Mesothelial cell of epicardium (in vitro differentiated cells): ENCODE results near the gene C1orf185. TPM values are rescaled to one million over a fixed set of nuclear protein-coding genes. Genes with fewer than 3 reads are reported as not detected.
"Not testable (repeated sequence)": the region's sequence is repeated elsewhere in the genome, so short reads cannot be mapped to it uniquely, and the experiment has no call there.

Source experiments
- DNase-seq, 2 experiments: peaks; one replicate each; pipeline ENCODE4 v3.0.0; 2021; ENCODE audit warnings: low spot score in 2 of 2; ENCODE audit not compliant: unreplicated experiment in 2 of 2
- H3K27ac Mint-ChIP-seq: 2 replicates; pipeline ENCODE4 v1.8.0; 2021; ENCODE audit warnings: mixed read lengths
- H3K27me3 Mint-ChIP-seq: 2 replicates; pipeline ENCODE4 v1.8.0; 2021; ENCODE audit warnings: low read depth, mixed read lengths
- H3K36me3 Mint-ChIP-seq: 2 replicates; pipeline ENCODE4 v1.8.0; 2021; ENCODE audit warnings: mixed read lengths
- H3K4me1 Mint-ChIP-seq: 2 replicates; pipeline ENCODE4 v1.8.0; 2021; ENCODE audit warnings: mixed read lengths
- H3K4me3 Mint-ChIP-seq: 2 replicates; pipeline ENCODE4 v1.8.0; 2021; ENCODE audit warnings: mild to moderate bottlenecking, moderate library complexity, mixed read lengths
- H3K9me3 Mint-ChIP-seq: 2 replicates; pipeline ENCODE4 v1.8.0; 2021; ENCODE audit warnings: mixed read lengths
- total RNA-seq: library from RNA; stranded (reverse); gene quantifications from 3 replicates; pipeline ENCODE4 v1.2.1, GENCODE V29; 2021
- TF ChIP-seq, protein P1 (sequence below): fragments of 200-600 bp; sonication (generic); IDR thresholded peaks from one replicate; pipeline ENCODE4 v1.5.0; 2021; ENCODE audit warnings: antibody characterized with exemption; ENCODE audit not compliant: unreplicated experiment

The C1orf185 gene
- total RNA-seq, 1 donor from 2014 or later = not detected

DNA sequence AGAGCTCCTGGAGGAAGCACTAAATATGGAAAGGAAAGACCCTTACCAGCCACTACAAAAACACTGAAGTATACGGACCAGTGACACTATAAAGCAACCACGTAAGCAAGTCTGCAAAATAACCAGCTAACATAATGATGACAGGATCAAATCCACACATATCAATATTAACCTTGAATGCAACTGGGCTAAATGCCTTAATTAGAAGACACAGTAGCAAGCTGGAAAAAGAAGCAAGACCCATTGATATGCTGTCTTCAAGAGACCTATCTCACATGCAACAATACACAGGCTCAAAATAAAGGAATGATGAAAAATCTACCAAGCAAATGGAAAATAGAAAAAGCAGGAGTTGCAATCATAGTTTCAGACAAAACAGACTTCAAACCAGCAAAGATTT lies 31.0 kb downstream of the C1orf185 start:
- Mint-ChIP-seq H3K36me3 (no peaks in the 10 kb centered on the region), H3K4me1 (no peaks in the 10 kb centered on the region), H3K4me3 (no peak overlapping the region), H3K27ac (no peak overlapping the region), H3K27me3 (peaks cover 29% of the 10 kb centered on the region), H3K9me3 (peaks cover 40% of the 10 kb centered on the region)
- TF ChIP-seq, protein P1, sequence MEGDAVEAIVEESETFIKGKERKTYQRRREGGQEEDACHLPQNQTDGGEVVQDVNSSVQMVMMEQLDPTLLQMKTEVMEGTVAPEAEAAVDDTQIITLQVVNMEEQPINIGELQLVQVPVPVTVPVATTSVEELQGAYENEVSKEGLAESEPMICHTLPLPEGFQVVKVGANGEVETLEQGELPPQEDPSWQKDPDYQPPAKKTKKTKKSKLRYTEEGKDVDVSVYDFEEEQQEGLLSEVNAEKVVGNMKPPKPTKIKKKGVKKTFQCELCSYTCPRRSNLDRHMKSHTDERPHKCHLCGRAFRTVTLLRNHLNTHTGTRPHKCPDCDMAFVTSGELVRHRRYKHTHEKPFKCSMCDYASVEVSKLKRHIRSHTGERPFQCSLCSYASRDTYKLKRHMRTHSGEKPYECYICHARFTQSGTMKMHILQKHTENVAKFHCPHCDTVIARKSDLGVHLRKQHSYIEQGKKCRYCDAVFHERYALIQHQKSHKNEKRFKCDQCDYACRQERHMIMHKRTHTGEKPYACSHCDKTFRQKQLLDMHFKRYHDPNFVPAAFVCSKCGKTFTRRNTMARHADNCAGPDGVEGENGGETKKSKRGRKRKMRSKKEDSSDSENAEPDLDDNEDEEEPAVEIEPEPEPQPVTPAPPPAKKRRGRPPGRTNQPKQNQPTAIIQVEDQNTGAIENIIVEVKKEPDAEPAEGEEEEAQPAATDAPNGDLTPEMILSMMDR = no peak
- DNase-seq = no peak

DNA sequence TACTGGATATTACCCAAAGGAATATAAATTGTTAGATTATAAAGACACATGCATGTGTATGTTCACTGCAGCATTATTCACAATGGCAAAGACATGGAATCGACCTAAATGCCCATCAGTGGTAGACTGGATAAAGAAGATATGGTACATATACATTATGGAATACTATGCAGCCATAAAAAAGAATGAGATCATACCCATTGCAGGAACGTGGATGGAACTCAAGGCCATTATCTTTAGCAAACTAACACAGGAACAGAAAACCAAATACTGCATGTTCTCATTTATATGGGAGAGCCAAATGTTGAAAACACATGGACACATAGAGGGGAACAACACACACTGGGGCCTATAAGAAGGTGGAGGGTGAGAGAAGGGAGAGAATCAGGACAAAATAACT lies 35.7 kb downstream of the C1orf185 start:
- not testable (repeated sequence) for H3K4me1 Mint-ChIP-seq, DNase-seq, H3K36me3 Mint-ChIP-seq, H3K27ac Mint-ChIP-seq, H3K4me3 Mint-ChIP-seq
- Mint-ChIP-seq H3K9me3 (peaks cover 27% of the 10 kb centered on the region), H3K27me3 (peaks cover 41% of the 10 kb centered on the region)

DNA sequence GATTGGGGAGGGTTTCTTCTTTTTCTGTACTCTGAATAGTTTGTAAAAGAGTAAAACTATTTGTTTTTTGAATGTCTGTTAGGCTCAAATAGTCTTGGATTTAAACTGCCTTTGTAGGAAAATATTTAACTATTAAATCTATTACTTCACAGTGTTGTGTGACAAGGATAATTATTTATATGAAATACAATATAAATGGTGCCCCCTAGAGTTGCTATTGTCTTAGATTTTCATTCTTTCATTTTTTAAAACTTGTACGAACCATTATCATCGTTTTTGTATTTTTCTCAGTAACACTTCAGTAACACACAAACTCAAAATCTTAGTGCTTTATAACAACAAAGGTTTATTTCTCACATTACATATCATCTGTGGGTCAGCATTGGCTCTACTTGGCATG lies 37.4 kb downstream of the C1orf185 start:
- H3K36me3 Mint-ChIP-seq = no peaks in the 10 kb centered on the region
- H3K4me1 Mint-ChIP-seq = no peaks in the 10 kb centered on the region
- no peak overlapping the region for H3K27ac Mint-ChIP-seq
- no peak overlapping the region for H3K4me3 Mint-ChIP-seq
- H3K27me3 Mint-ChIP-seq = peaks cover 47% of the 10 kb centered on the region
- no peak for DNase-seq
- H3K9me3 Mint-ChIP-seq = peaks cover 12% of the 10 kb centered on the region
- TF ChIP-seq, protein P1 = no peak

DNA sequence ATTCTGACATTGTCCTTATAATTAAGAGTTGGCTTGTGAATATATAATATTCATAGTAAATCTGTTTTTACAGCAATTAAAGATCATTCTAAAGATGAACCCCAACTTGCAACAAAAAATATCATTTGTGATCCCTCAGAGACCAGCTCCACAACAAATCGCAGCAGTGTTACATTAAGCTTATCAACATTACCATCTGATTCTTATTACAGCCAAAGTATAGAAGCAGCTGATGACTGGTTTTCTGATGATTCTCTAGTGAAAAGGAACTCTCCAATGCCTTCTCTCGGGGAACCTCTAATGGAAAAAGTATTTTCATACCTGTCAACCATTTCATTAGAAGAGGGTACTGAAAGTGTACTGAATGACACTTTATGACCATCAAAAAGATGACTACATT lies 45.4 kb downstream of the C1orf185 start:
- H3K4me3 Mint-ChIP-seq = no peak overlapping the region
- H3K9me3 Mint-ChIP-seq = no peaks in the 10 kb centered on the region
- DNase-seq = no peak
- no peaks in the 10 kb centered on the region for H3K4me1 Mint-ChIP-seq
- H3K27ac Mint-ChIP-seq = no peak overlapping the region
- TF ChIP-seq, protein P1 = no peak
- H3K27me3 Mint-ChIP-seq = peaks cover 26% of the 10 kb centered on the region
- H3K36me3 Mint-ChIP-seq = no peaks in the 10 kb centered on the region

DNA sequence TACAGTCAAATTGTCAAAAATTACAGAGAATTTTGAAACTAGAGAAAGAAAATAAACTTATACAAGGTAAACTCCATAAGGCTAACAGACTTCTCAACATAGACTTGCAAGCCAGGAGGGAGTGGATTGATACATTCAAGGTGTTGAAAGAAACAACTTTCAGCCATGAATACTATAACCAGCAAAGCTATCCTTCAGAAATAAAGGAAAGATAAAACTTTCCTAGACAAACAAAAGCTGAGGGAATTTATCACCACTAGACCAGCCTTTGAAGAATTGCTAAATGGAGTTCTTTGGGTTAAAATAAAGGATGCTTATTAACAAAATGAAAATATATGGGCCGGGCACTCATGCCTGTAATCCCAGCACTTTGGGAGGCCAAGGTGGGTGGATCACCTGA lies 52.7 kb downstream of the C1orf185 start:
- no peak overlapping the region for H3K4me3 Mint-ChIP-seq
- DNase-seq = no peak
- H3K27ac Mint-ChIP-seq = no peak overlapping the region
- no peaks in the 10 kb centered on the region for H3K4me1 Mint-ChIP-seq
- peaks cover 14% of the 10 kb centered on the region for H3K9me3 Mint-ChIP-seq
- TF ChIP-seq, protein P1 = no peak
- H3K27me3 Mint-ChIP-seq = peaks cover 26% of the 10 kb centered on the region
- H3K36me3 Mint-ChIP-seq = no peaks in the 10 kb centered on the region

DNA sequence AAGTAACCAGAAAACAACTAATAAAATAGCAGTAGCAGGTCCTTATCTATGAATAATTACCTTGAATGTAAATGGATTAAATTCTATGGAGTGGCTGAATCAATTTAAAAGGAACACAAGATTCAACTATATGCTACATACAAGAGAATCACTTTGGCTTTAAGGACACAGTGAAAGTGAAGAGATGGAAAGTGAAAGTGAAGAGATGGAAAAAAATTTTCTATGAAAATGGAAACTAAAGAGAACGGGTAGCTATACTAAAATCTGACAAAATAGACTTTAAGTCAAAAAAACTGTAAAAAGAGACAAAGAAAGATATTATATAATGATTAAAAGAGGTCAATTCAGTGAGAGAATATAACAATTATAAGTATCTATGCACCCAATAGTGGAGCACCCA lies 54.7 kb downstream of the C1orf185 start:
- H3K27me3 Mint-ChIP-seq = peaks cover 37% of the 10 kb centered on the region
- H3K4me1 Mint-ChIP-seq = no peaks in the 10 kb centered on the region
- H3K36me3 Mint-ChIP-seq = no peaks in the 10 kb centered on the region
- no peak for DNase-seq
- no peak overlapping the region for H3K4me3 Mint-ChIP-seq
- peaks cover 14% of the 10 kb centered on the region for H3K9me3 Mint-ChIP-seq
- TF ChIP-seq, protein P1 = no peak
- no peak overlapping the region for H3K27ac Mint-ChIP-seq
